ENCODE data around the gene PLEKHB1. TPM values are rescaled to one million over a fixed set of nuclear protein-coding genes. Genes with fewer than 3 reads are reported as not detected.

PLEKHB1 gene
- total and polyA plus RNA-seq, 10 of the 15 experiments (the other 5 are each of a cell fraction or from before 2014, with no cell fraction given), result 0.58 to 2.6 (median 1.5) TPM; not detected in 1

DNA sequence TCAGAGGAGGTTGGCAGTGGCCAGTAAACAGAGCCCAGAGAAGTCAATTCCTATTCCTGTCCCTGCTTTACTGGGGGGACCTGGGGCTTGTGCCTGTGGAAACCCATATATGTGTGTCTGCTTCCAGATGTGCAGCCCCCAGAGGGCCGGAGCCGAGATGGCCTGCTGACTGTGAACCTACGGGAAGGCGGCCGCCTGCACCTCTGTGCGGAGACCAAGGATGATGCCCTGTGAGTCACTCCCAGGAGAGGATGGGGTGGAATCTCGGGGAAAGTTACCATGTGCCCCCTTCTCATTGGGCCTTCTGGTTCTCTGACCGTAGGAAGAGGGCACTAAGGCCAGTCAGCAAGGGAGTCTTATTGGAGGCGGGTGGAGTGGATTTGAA lies 5.3 kb downstream of the PLEKHB1 start:
- FAIRE-seq (no peak), ATAC-seq (no peak), DNase-seq (ENCODE audit: low read depth, low spot score) (no peak)
- no peaks in the 10 kb centered on the region for H3K9me3 ChIP-seq (replicated peaks; ENCODE audit: control insufficient read depth, insufficient read depth, low read length)
- no peak overlapping the region for H3K27ac ChIP-seq (ENCODE audit: control insufficient read depth, insufficient read depth)
- H3K4me3 ChIP-seq, result no peak overlapping the region
- CTCF ChIA-PET, result interaction anchor here (2.4 kb wide), 1 partner anchor 173 kb away, joined by 8 read pairs; no protein-coding TSS in a partner anchor
- H4K20me1 ChIP-seq (ENCODE audit: control insufficient read depth, insufficient read depth), result no peaks in the 10 kb centered on the region
- no peaks in the 10 kb centered on the region for H3K79me2 ChIP-seq (ENCODE audit: control insufficient read depth, insufficient read depth, low read length)
- no peaks in the 10 kb centered on the region for H3K36me3 ChIP-seq (ENCODE audit: control insufficient read depth in 2 of 2, insufficient read depth in 2 of 2, low read length in 1 of 2)
- SMC1A ChIA-PET (ENCODE audit: uncharacterized antibody, unreplicated experiment), result no interaction called here
- no TSS peak for BruUV-seq (replicated peaks)
- RAD21 ChIA-PET (ENCODE audit: unreplicated experiment), result no interaction called here
- no peak overlapping the region for H2AFZ ChIP-seq (ENCODE audit: control insufficient read depth, low read depth, low read length)
- in situ Hi-C loops (cut with MboI), result no loop called here
- POLR2A ChIA-PET, result no interaction called here
- H3K27me3 ChIP-seq (replicated peaks in 1 of 2; ENCODE audit: control insufficient read depth in 2 of 2, insufficient read depth in 2 of 2, low read length in 1 of 2), result no peaks in the 10 kb centered on the region
- H3K9ac ChIP-seq (ENCODE audit: control insufficient read depth, insufficient read depth, low read length), result no peak overlapping the region
- intact Hi-C loops (cut with micrococcal nuclease; ENCODE audit: unreplicated experiment), result no loop called here
- no peak overlapping the region for H3K4me2 ChIP-seq (ENCODE audit: control insufficient read depth, insufficient read depth)
- no peaks in the 10 kb centered on the region for H3K4me1 ChIP-seq (ENCODE audit: control insufficient read depth, insufficient read depth, low read length)
- WGBS (ENCODE audit: insufficient coverage, insufficient replicate concordance, low lambda C conversion rate, missing lambda C conversion rate), result 70% methylated on average over 9 of the region's 9 CpGs
- TF ChIP-seq, protein P1, sequence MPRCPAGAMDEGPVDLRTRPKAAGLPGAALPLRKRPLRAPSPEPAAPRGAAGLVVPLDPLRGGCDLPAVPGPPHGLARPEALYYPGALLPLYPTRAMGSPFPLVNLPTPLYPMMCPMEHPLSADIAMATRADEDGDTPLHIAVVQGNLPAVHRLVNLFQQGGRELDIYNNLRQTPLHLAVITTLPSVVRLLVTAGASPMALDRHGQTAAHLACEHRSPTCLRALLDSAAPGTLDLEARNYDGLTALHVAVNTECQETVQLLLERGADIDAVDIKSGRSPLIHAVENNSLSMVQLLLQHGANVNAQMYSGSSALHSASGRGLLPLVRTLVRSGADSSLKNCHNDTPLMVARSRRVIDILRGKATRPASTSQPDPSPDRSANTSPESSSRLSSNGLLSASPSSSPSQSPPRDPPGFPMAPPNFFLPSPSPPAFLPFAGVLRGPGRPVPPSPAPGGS (IDR thresholded peaks at IDR 0.05; ENCODE audit: borderline replicate concordance, insufficient read depth, low read depth, low read length, poor library complexity, severe bottlenecking), result no peak
- TF ChIP-seq NR2F1 (conservative IDR thresholded peaks at IDR 0.05) (no peak), SRF (IDR thresholded peaks at IDR 0.05; ENCODE audit: low read depth in 2 of 2, low read length in 2 of 2) (no peak), KLF5 (IDR thresholded peaks at IDR 0.05; ENCODE audit: partially characterized antibody) (no peak), CBX3 (IDR thresholded peaks at IDR 0.05; ENCODE audit: borderline replicate concordance, low read depth) (no peak), MXI1 (IDR thresholded peaks at IDR 0.05; ENCODE audit: low read depth, low read length) (no peak), HDAC2 (IDR thresholded peaks at IDR 0.05) (no peak), BMI1 (IDR thresholded peaks at IDR 0.05; ENCODE audit: borderline replicate concordance) (no peak), STAT3 (IDR thresholded peaks at IDR 0.05; ENCODE audit: low read depth, low read length) (no peak), ZBED1 (IDR thresholded peaks at IDR 0.05; ENCODE audit: borderline replicate concordance) (no peak), NR2C2 (IDR thresholded peaks at IDR 0.05; ENCODE audit: borderline replicate concordance, control insufficient read depth, insufficient read length, low read depth) (no peak)
- TF ChIP-seq, protein P2, sequence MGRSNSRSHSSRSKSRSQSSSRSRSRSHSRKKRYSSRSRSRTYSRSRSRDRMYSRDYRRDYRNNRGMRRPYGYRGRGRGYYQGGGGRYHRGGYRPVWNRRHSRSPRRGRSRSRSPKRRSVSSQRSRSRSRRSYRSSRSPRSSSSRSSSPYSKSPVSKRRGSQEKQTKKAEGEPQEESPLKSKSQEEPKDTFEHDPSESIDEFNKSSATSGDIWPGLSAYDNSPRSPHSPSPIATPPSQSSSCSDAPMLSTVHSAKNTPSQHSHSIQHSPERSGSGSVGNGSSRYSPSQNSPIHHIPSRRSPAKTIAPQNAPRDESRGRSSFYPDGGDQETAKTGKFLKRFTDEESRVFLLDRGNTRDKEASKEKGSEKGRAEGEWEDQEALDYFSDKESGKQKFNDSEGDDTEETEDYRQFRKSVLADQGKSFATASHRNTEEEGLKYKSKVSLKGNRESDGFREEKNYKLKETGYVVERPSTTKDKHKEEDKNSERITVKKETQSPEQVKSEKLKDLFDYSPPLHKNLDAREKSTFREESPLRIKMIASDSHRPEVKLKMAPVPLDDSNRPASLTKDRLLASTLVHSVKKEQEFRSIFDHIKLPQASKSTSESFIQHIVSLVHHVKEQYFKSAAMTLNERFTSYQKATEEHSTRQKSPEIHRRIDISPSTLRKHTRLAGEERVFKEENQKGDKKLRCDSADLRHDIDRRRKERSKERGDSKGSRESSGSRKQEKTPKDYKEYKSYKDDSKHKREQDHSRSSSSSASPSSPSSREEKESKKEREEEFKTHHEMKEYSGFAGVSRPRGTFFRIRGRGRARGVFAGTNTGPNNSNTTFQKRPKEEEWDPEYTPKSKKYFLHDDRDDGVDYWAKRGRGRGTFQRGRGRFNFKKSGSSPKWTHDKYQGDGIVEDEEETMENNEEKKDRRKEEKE (IDR thresholded peaks at IDR 0.05), result no peak
- TF ChIP-seq, protein P3, sequence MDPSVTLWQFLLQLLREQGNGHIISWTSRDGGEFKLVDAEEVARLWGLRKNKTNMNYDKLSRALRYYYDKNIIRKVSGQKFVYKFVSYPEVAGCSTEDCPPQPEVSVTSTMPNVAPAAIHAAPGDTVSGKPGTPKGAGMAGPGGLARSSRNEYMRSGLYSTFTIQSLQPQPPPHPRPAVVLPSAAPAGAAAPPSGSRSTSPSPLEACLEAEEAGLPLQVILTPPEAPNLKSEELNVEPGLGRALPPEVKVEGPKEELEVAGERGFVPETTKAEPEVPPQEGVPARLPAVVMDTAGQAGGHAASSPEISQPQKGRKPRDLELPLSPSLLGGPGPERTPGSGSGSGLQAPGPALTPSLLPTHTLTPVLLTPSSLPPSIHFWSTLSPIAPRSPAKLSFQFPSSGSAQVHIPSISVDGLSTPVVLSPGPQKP (IDR thresholded peaks at IDR 0.05; ENCODE audit: low read depth, low read length), result no peak
- TF ChIP-seq, protein P4, sequence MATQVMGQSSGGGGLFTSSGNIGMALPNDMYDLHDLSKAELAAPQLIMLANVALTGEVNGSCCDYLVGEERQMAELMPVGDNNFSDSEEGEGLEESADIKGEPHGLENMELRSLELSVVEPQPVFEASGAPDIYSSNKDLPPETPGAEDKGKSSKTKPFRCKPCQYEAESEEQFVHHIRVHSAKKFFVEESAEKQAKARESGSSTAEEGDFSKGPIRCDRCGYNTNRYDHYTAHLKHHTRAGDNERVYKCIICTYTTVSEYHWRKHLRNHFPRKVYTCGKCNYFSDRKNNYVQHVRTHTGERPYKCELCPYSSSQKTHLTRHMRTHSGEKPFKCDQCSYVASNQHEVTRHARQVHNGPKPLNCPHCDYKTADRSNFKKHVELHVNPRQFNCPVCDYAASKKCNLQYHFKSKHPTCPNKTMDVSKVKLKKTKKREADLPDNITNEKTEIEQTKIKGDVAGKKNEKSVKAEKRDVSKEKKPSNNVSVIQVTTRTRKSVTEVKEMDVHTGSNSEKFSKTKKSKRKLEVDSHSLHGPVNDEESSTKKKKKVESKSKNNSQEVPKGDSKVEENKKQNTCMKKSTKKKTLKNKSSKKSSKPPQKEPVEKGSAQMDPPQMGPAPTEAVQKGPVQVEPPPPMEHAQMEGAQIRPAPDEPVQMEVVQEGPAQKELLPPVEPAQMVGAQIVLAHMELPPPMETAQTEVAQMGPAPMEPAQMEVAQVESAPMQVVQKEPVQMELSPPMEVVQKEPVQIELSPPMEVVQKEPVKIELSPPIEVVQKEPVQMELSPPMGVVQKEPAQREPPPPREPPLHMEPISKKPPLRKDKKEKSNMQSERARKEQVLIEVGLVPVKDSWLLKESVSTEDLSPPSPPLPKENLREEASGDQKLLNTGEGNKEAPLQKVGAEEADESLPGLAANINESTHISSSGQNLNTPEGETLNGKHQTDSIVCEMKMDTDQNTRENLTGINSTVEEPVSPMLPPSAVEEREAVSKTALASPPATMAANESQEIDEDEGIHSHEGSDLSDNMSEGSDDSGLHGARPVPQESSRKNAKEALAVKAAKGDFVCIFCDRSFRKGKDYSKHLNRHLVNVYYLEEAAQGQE (IDR thresholded peaks at IDR 0.05; ENCODE audit: low read depth, low read length), result no peak
- TF ChIP-seq, protein P5, sequence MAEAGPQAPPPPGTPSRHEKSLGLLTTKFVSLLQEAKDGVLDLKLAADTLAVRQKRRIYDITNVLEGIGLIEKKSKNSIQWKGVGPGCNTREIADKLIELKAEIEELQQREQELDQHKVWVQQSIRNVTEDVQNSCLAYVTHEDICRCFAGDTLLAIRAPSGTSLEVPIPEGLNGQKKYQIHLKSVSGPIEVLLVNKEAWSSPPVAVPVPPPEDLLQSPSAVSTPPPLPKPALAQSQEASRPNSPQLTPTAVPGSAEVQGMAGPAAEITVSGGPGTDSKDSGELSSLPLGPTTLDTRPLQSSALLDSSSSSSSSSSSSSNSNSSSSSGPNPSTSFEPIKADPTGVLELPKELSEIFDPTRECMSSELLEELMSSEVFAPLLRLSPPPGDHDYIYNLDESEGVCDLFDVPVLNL (IDR thresholded peaks at IDR 0.05; ENCODE audit: low read depth, low read length), result no peak
